Measurements from ENCODE around the gene TAS2R10.
"Not testable (repeated sequence)": the region's sequence is repeated elsewhere in the genome, so short reads cannot be mapped to it uniquely, and the experiment has no call there.

TAS2R10 gene

GRCh38 chr12:10826258-10826657, at the start of gene TAS2R10:
TAS2R10 (minus strand) TSS chr12:10826358; CDS start chr12:10826269, 89 bp downstream.
- no peak for DNase-seq

GRCh38 chr12:10873378-10873777, 47.2 kb upstream of the TAS2R10 start:
- no peak for DNase-seq

- DNase-seq: no peak
These were observed 41.2 kb upstream of the TAS2R10 start for GRCh38 chr12:10867381-10867780.

- no peak for DNase-seq
These were observed 37.5 kb upstream of the TAS2R10 start for GRCh38 chr12:10863512-10864218.

- no peak for DNase-seq
These were observed 35.2 kb upstream of the TAS2R10 start for GRCh38 chr12:10861366-10861765.

- no peak for DNase-seq
These were observed 29.6 kb upstream of the TAS2R10 start for GRCh38 chr12:10855807-10856206.

GRCh38 chr12:10853776-10854175, 27.6 kb upstream of the TAS2R10 start:
- DNase-seq: no peak

- DNase-seq: peak; percentile 2
These were observed 25.2 kb upstream of the TAS2R10 start for GRCh38 chr12:10851243-10851858.

GRCh38 chr12:10849425-10849878, 23.3 kb upstream of the TAS2R10 start, which contains the start of gene PRR4:
PRR4 (minus strand) TSS chr12:10849475; CDS start chr12:10849437, 38 bp downstream.
- peak; percentile 20 for DNase-seq

GRCh38 chr12:10847744-10848143, 21.6 kb upstream of the TAS2R10 start:
- no peak for DNase-seq

- DNase-seq: no peak
These were observed 16.7 kb upstream of the TAS2R10 start for GRCh38 chr12:10842862-10843261.

- no peak for DNase-seq
These were observed 12.3 kb upstream of the TAS2R10 start for GRCh38 chr12:10838461-10838860.

GRCh38 chr12:10829994-10830393, 3.8 kb upstream of the TAS2R10 start:
- DNase-seq: no peak

GRCh38 chr12:10824957-10825356, 1.2 kb downstream of the TAS2R10 start:
- DNase-seq: no peak

- DNase-seq: no peak
These were observed 14.1 kb downstream of the TAS2R10 start for GRCh38 chr12:10811883-10812536.

- no peak for DNase-seq
These were observed 16.1 kb downstream of the TAS2R10 start, which contains the start of gene TAS2R9 for GRCh38 chr12:10810068-10810467. TAS2R9 (minus strand) TSS chr12:10810168; CDS start chr12:10810075, 93 bp downstream.

- no peak for DNase-seq
These were observed 19.0 kb downstream of the TAS2R10 start, which contains the start of gene TAS2R8 for GRCh38 chr12:10807186-10807585. TAS2R8 (minus strand) TSS chr12:10807286; CDS start chr12:10806980, 306 bp downstream.

- no peak for DNase-seq
These were observed 23.6 kb downstream of the TAS2R10 start, which contains the start of gene TAS2R7 for GRCh38 chr12:10802587-10802986. TAS2R7 (minus strand) TSS chr12:10802627; CDS start chr12:10802570, 57 bp downstream.

GRCh38 chr12:10801741-10802140, 24.4 kb downstream of the TAS2R10 start:
- no peak for DNase-seq

GRCh38 chr12:10794222-10794621, 31.9 kb downstream of the TAS2R10 start:
- DNase-seq: no peak

GRCh38 chr12:10791769-10792168, 34.4 kb downstream of the TAS2R10 start:
- DNase-seq: not testable (repeated sequence)

GRCh38 chr12:10783252-10783651, 42.9 kb downstream of the TAS2R10 start:
- DNase-seq: no peak

- DNase-seq: no peak
These were observed 47.1 kb downstream of the TAS2R10 start for GRCh38 chr12:10779103-10779502.
